Endometrial microvascular endothelial cells (primary cell): ENCODE data around the gene SPPL2C. TPM values are rescaled to one million over a fixed set of nuclear protein-coding genes. Genes with fewer than 3 reads are reported as not detected.

ENCODE experiments used
- total RNA-seq: library from RNA; depleted of rRNA; stranded (reverse); fragments of >200 nt; gene quantifications from one replicate; pipeline ENCODE4 v1.2.3, GENCODE V29; 2015; ENCODE audit errors: inconsistent ontology term

SPPL2C gene
- total RNA-seq, 1 donor from 2014 or later = not detected

Other genes starting within 250 kb of the SPPL2C start
- gene CRHR1, start 60.6 kb upstream of the SPPL2C start, total RNA-seq = not detected
- under 0.01 TPM for gene MAPT, start 49.7 kb downstream of the SPPL2C start, total RNA-seq
- not detected for gene STH, start 154.4 kb downstream of the SPPL2C start, total RNA-seq